BLaER1 treated with 17β-estradiol and CSF1 and Interleukin-3, amounts not matched to agents 10 nM and 100 nM (cell line): ENCODE results near the gene ATG9B.

Source experiments
- H3K27ac ChIP-seq, 11 experiments: shearing (Covaris generic); formaldehyde crosslinking; 2 replicates each; pipeline ENCODE4 v1.8.1; 2022
- H3K27me3 ChIP-seq, 11 experiments: shearing (Covaris generic); formaldehyde crosslinking; 2 replicates each; pipeline ENCODE4 v1.8.1; 2022
- H3K36me3 ChIP-seq, 11 experiments: shearing (Covaris generic); formaldehyde crosslinking; 2 replicates each; pipeline ENCODE4 v1.8.1; 2022
- H3K4me1 ChIP-seq, 10 experiments: shearing (Covaris generic); formaldehyde crosslinking; 2 replicates each; pipeline ENCODE4 v1.8.1; 2022
- H3K4me2 ChIP-seq, 11 experiments: shearing (Covaris generic); formaldehyde crosslinking; 2 replicates each; pipeline ENCODE4 v1.8.1; 2022
- H3K4me3 ChIP-seq, 10 experiments: shearing (Covaris generic); formaldehyde crosslinking; 2 replicates each; pipeline ENCODE4 v1.8.1; 2022
- H3K9ac ChIP-seq, 11 experiments: shearing (Covaris generic); formaldehyde crosslinking; 2 replicates each; pipeline ENCODE4 v1.8.1; 2022
- H3K9me3 ChIP-seq, 11 experiments: shearing (Covaris generic); formaldehyde crosslinking; replicated peaks in 1 of 11; 2 replicates each; pipeline ENCODE4 v1.8.1; 2022
- H4K20me1 ChIP-seq, 11 experiments: shearing (Covaris generic); formaldehyde crosslinking; 2 replicates each; pipeline ENCODE4 v1.8.1; 2022
- Cebpa-rat ChIP-seq, 11 experiments: shearing (Covaris generic); IDR thresholded peaks; 2 replicates each; pipeline ENCODE4 v1.8.1; 2022

Gene ATG9B

GRCh38 chr7:151011097-151011409 is 13.2 kb downstream of the ATG9B start:
- Histone ChIP-seq H3K9ac (peak overlapping the region in 9 of 11 experiments; percentile 25 to 60 (median 56); a peak in 14 of 22 replicates), H3K9me3 (no peaks in the 10 kb centered on the region), H3K4me1 (peaks cover 78 to 98% (median 91%) of the 10 kb centered on the region in 10 experiments), H3K27me3 (peaks cover 0 to 12% (median 0%) of the 10 kb centered on the region in 11 experiments; a peak in 9 of 22 replicates), H3K27ac (peak overlapping the region in 10 of 11 experiments; percentile 40 to 76 (median 60); a peak in 15 of 22 replicates), H3K4me2 (peak overlapping the region; percentile 79 to 98 (median 92)), H3K36me3 (no peaks in the 10 kb centered on the region; a peak in 1 of 22 replicates), H3K4me3 (peak overlapping the region in 6 of 10 experiments; percentile 2 to 50 (median 32); a peak in 6 of 20 replicates), H4K20me1 (no peaks in the 10 kb centered on the region)
- TF ChIP-seq Cebpa-rat (IDR thresholded peaks at IDR 0.05) = no peak

- peak overlapping the region; percentile 9 to 60 (median 48); a peak in 18 of 22 replicates for H3K9ac ChIP-seq
- H3K9me3 ChIP-seq = no peaks in the 10 kb centered on the region
- peak overlapping the region; percentile 79 to 98 (median 92) for H3K4me2 ChIP-seq
- TF ChIP-seq Cebpa-rat (IDR thresholded peaks at IDR 0.05) = no peak
- no peaks in the 10 kb centered on the region for H4K20me1 ChIP-seq
- H3K4me3 ChIP-seq = peak overlapping the region in 6 of 10 experiments; percentile 2 to 50 (median 32); a peak in 8 of 20 replicates
- H3K27me3 ChIP-seq = peaks cover 0 to 12% (median 0%) of the 10 kb centered on the region in 11 experiments; a peak in 9 of 22 replicates
- H3K36me3 ChIP-seq = no peaks in the 10 kb centered on the region
- peaks cover 78 to 100% (median 96%) of the 10 kb centered on the region in 10 experiments for H3K4me1 ChIP-seq
- peak overlapping the region in 10 of 11 experiments; percentile 40 to 76 (median 60); a peak in 20 of 22 replicates for H3K27ac ChIP-seq
Observed at GRCh38 chr7:151010307-151011096, 13.8 kb downstream of the ATG9B start.

DNA sequence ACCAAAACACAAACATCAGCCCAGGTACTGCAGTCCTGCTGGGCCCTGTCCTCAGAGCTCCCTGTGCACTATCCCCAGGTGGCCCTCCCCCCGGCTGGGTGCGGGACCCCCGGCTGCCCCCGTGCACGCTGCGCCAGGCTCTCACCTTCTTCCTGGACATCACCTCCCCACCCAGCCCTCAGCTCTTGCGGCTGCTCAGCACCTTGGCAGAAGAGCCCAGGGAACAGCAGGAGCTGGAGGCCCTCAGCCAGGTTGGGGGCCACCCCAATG is 14.3 kb downstream of the ATG9B start:
- H3K36me3 ChIP-seq = no peaks in the 10 kb centered on the region
- H3K27ac ChIP-seq = peak overlapping the region in 8 of 11 experiments; percentile 42 to 76 (median 60); a peak in 11 of 22 replicates
- no peak for TF ChIP-seq Cebpa-rat (IDR thresholded peaks at IDR 0.05)
- H4K20me1 ChIP-seq = no peaks in the 10 kb centered on the region
- H3K9ac ChIP-seq = peak overlapping the region in 10 of 11 experiments; percentile 9 to 60 (median 52); a peak in 16 of 22 replicates
- H3K4me2 ChIP-seq = peak overlapping the region; percentile 79 to 98 (median 92)
- peaks cover 0 to 12% (median 0%) of the 10 kb centered on the region in 11 experiments; a peak in 9 of 22 replicates for H3K27me3 ChIP-seq
- H3K4me3 ChIP-seq = peak overlapping the region in 3 of 10 experiments; percentile 2 to 50 (median 41); a peak in 3 of 20 replicates
- peaks cover 74 to 100% (median 97%) of the 10 kb centered on the region in 10 experiments for H3K4me1 ChIP-seq
- no peaks in the 10 kb centered on the region for H3K9me3 ChIP-seq

- Histone ChIP-seq H3K27ac (peak overlapping the region in 4 of 11 experiments; percentile 59 to 69 (median 60); a peak in 9 of 22 replicates), H3K4me2 (peak overlapping the region; percentile 79 to 98 (median 92)), H3K9me3 (no peaks in the 10 kb centered on the region), H3K36me3 (no peaks in the 10 kb centered on the region), H3K9ac (peak overlapping the region in 7 of 11 experiments; percentile 25 to 71 (median 56); a peak in 9 of 22 replicates), H3K4me3 (peak overlapping the region in 1 of 10 experiments; percentile 41; a peak in 1 of 20 replicates), H3K27me3 (peaks cover 0 to 12% (median 0%) of the 10 kb centered on the region in 11 experiments; a peak in 9 of 22 replicates), H4K20me1 (no peaks in the 10 kb centered on the region), H3K4me1 (peaks cover 72 to 99% (median 96%) of the 10 kb centered on the region in 10 experiments)
- no peak for TF ChIP-seq Cebpa-rat (IDR thresholded peaks at IDR 0.05)
Observed at GRCh38 chr7:151009327-151010036, 14.8 kb downstream of the ATG9B start.

- Histone ChIP-seq H3K36me3 (0 out of 22 replicates have a peak, but pooled peaks cover 0 to under 1% (median 0%) of the 10 kb centered on the region in 11 experiments), H3K4me3 (peak overlapping the region; percentile 31 to 62 (median 48)), H3K4me2 (peak overlapping the region; percentile 85 to 98 (median 92)), H3K27ac (peak overlapping the region in 10 of 11 experiments; percentile 21 to 78 (median 62); a peak in 17 of 22 replicates), H4K20me1 (no peaks in the 10 kb centered on the region), H3K4me1 (peaks cover 72 to 91% (median 88%) of the 10 kb centered on the region in 10 experiments), H3K27me3 (peaks cover 0 to 5% (median 0%) of the 10 kb centered on the region in 11 experiments; a peak in 7 of 22 replicates), H3K9ac (peak overlapping the region in 9 of 11 experiments; percentile 41 to 74 (median 62); a peak in 17 of 22 replicates), H3K9me3 (no peaks in the 10 kb centered on the region)
- no peak for TF ChIP-seq Cebpa-rat (IDR thresholded peaks at IDR 0.05)
Observed at GRCh38 chr7:151008511-151009323, 15.6 kb downstream of the ATG9B start.

GRCh38 chr7:151008143-151008510 is 16.2 kb downstream of the ATG9B start:
- Histone ChIP-seq H3K4me1 (peaks cover 70 to 85% (median 84%) of the 10 kb centered on the region in 10 experiments), H3K36me3 (0 out of 22 replicates have a peak, but pooled peaks cover 0 to 6% (median 0%) of the 10 kb centered on the region in 11 experiments), H3K9me3 (no peaks in the 10 kb centered on the region), H3K9ac (peak overlapping the region in 9 of 11 experiments; percentile 53 to 74 (median 62); a peak in 18 of 22 replicates), H4K20me1 (no peaks in the 10 kb centered on the region), H3K27me3 (peaks cover 0 to 3% (median 0%) of the 10 kb centered on the region in 11 experiments; a peak in 3 of 22 replicates), H3K4me2 (peak overlapping the region; percentile 85 to 98 (median 92)), H3K27ac (peak overlapping the region in 10 of 11 experiments; percentile 21 to 78 (median 62); a peak in 17 of 22 replicates), H3K4me3 (peak overlapping the region; percentile 31 to 62 (median 48))
- TF ChIP-seq Cebpa-rat (IDR thresholded peaks at IDR 0.05) = no peak

GRCh38 chr7:151007469-151007898 is 16.8 kb downstream of the ATG9B start:
- Histone ChIP-seq H3K9ac (peak overlapping the region in 10 of 11 experiments; percentile 3 to 74 (median 60); a peak in 18 of 22 replicates), H3K4me2 (peak overlapping the region; percentile 85 to 98 (median 92)), H4K20me1 (no peaks in the 10 kb centered on the region), H3K27ac (peak overlapping the region in 10 of 11 experiments; percentile 21 to 78 (median 64); a peak in 20 of 22 replicates), H3K27me3 (no peaks in the 10 kb centered on the region), H3K4me3 (peak overlapping the region in 9 of 10 experiments; percentile 40 to 62 (median 48); a peak in 16 of 20 replicates), H3K4me1 (peaks cover 64 to 79% (median 77%) of the 10 kb centered on the region in 10 experiments), H3K9me3 (no peaks in the 10 kb centered on the region), H3K36me3 (peaks cover 0 to 8% (median 0%) of the 10 kb centered on the region in 11 experiments; a peak in 1 of 22 replicates)
- TF ChIP-seq Cebpa-rat (IDR thresholded peaks at IDR 0.05) = no peak
